Mesenchymal stem cell (in vitro differentiated cells and primary cell): ENCODE data around the gene SLC6A12.
A peak's percentile ranks its signal among the peaks of the same experiment; 100 is the strongest.

Source experiments
- DNase-seq: peaks from one replicate; pipeline ENCODE4 v3.0.0-alpha.2; 2013
- H2AFZ ChIP-seq: one replicate; pipeline ENCODE4 v1.6.1; 2013; ENCODE audit warnings: low read depth, mild to moderate bottlenecking, control low read depth, inconsistent platforms, low read length, moderate library complexity
- H2AK5ac ChIP-seq: 2 replicates; pipeline ENCODE4 v1.6.1; 2013; ENCODE audit warnings: low read length, moderate library complexity, mild to moderate bottlenecking, inconsistent platforms; ENCODE audit not compliant: severe bottlenecking
- H2BK120ac ChIP-seq: one replicate; pipeline ENCODE4 v1.6.1; 2013; ENCODE audit warnings: low read depth, mild to moderate bottlenecking, inconsistent platforms, low read length, moderate library complexity
- H2BK12ac ChIP-seq, 2 experiments: one replicate each; pipeline ENCODE4 v1.6.1; 2013; ENCODE audit warnings: inconsistent platforms in 2 of 2, low read length in 2 of 2, mild to moderate bottlenecking in 2 of 2, moderate library complexity in 2 of 2, control low read depth in 1 of 2
- H2BK15ac ChIP-seq: one replicate; pipeline ENCODE4 v1.6.1; 2013; ENCODE audit warnings: mild to moderate bottlenecking, low read depth, inconsistent platforms; ENCODE audit not compliant: poor library complexity, severe bottlenecking
- H2BK5ac ChIP-seq: 2 replicates; pipeline ENCODE4 v1.6.1; 2013; ENCODE audit warnings: low read depth, mild to moderate bottlenecking, low read length, control low read depth, inconsistent platforms; ENCODE audit not compliant: poor library complexity, severe bottlenecking
- H3K14ac ChIP-seq, 2 experiments: one replicate each; pipeline ENCODE4 v1.6.1; 2013; ENCODE audit warnings: inconsistent platforms in 2 of 2, low read length in 2 of 2, control low read depth in 1 of 2, mild to moderate bottlenecking in 1 of 2, moderate library complexity in 1 of 2
- H3K18ac ChIP-seq, 2 experiments: one replicate each; pipeline ENCODE4 v1.6.1; 2013; ENCODE audit warnings: inconsistent platforms in 2 of 2, low read length in 2 of 2, control low read depth in 1 of 2, low read depth in 1 of 2, mild to moderate bottlenecking in 1 of 2
- H3K23ac ChIP-seq, 2 experiments: one replicate each; pipeline ENCODE4 v1.6.1; 2013; ENCODE audit warnings: inconsistent platforms in 2 of 2, low read length in 2 of 2, mild to moderate bottlenecking in 2 of 2, moderate library complexity in 2 of 2, control low read depth in 1 of 2
- H3K27ac ChIP-seq: 2 replicates; pipeline ENCODE4 v1.5.1; 2013; ENCODE audit warnings: mild to moderate bottlenecking, moderate library complexity, low read length, control low read depth, inconsistent platforms; ENCODE audit not compliant: poor library complexity, severe bottlenecking
- H3K27me3 ChIP-seq, 2 experiments: 2 replicates each; pipeline versions ENCODE4 v1.6.1 to v1.7.0; 2013; ENCODE audit warnings: low read length in 2 of 2, mild to moderate bottlenecking in 2 of 2, moderate library complexity in 2 of 2, control low read depth in 1 of 2, inconsistent platforms in 1 of 2; ENCODE audit not compliant: control insufficient read depth in 1 of 2, insufficient read depth in 1 of 2
- H3K36me3 ChIP-seq, 2 experiments: 2 replicates each; pipeline versions ENCODE4 v1.6.1 to v1.7.0; 2013; ENCODE audit warnings: low read length in 2 of 2, control low read depth in 1 of 2, inconsistent platforms in 1 of 2, low read depth in 1 of 2, mild to moderate bottlenecking in 1 of 2; ENCODE audit not compliant: insufficient read depth in 2 of 2, control insufficient read depth in 1 of 2
- H3K4ac ChIP-seq, 2 experiments: one replicate each; pipeline ENCODE4 v1.6.1; 2013; ENCODE audit warnings: inconsistent platforms in 2 of 2, low read length in 2 of 2, mild to moderate bottlenecking in 2 of 2, moderate library complexity in 2 of 2, control low read depth in 1 of 2, low read depth in 1 of 2
- H3K4me1 ChIP-seq: 2 replicates; pipeline ENCODE4 v1.6.1; 2013; ENCODE audit warnings: low read depth, low read length, control low read depth; ENCODE audit not compliant: control insufficient read depth, insufficient read depth
- H3K4me2 ChIP-seq: 2 replicates; pipeline ENCODE4 v1.6.1; 2013; ENCODE audit warnings: low read length, mild to moderate bottlenecking, inconsistent platforms; ENCODE audit not compliant: poor library complexity, severe bottlenecking
- H3K4me3 ChIP-seq, 2 experiments: 2 replicates each; pipeline versions ENCODE4 v1.5.1 to v1.7.0; 2013; ENCODE audit warnings: low read length in 2 of 2, mild to moderate bottlenecking in 2 of 2, control low read depth in 1 of 2, low read depth in 1 of 2; ENCODE audit not compliant: insufficient read depth in 1 of 2
- H3K79me1 ChIP-seq: replicated peaks from 2 replicates; pipeline ENCODE4 v1.6.1; 2013; ENCODE audit warnings: mild to moderate bottlenecking, control low read depth, low read length, inconsistent platforms; ENCODE audit not compliant: poor library complexity, severe bottlenecking
- H3K9ac ChIP-seq: 2 replicates; pipeline ENCODE4 v1.7.0; 2013; ENCODE audit warnings: mild to moderate bottlenecking, low read length, moderate library complexity
- H3K9me3 ChIP-seq: 2 replicates; pipeline ENCODE4 v1.7.0; 2013; ENCODE audit warnings: mild to moderate bottlenecking, low read length; ENCODE audit not compliant: control insufficient read depth
- H4K8ac ChIP-seq: one replicate; pipeline ENCODE4 v1.6.1; 2013; ENCODE audit warnings: inconsistent platforms, mild to moderate bottlenecking, low read length, moderate library complexity
- H4K91ac ChIP-seq: one replicate; pipeline ENCODE4 v1.6.1; 2013; ENCODE audit warnings: mild to moderate bottlenecking, low read length, inconsistent platforms
- WGBS: methylation state at CpG from one replicate; pipeline ENCODE4 v1.1.7; 2013; ENCODE audit warnings: mixed read lengths; 5-methylcytosine and 5-hydroxymethylcytosine counted together

The SLC6A12 gene

GRCh38 chr12:220491-220890, 6.5 kb upstream of the SLC6A12 start:
- Histone ChIP-seq H2BK120ac (no peak overlapping the region), H3K27me3 (peaks cover 38 to 85% of the 10 kb centered on the region in 2 experiments), H3K9me3 (no peaks in the 10 kb centered on the region), H2AFZ (no peak overlapping the region), H3K79me1 (no peaks in the 10 kb centered on the region), H3K4me1 (peaks cover 16% of the 10 kb centered on the region), H2BK15ac (no peak overlapping the region), H3K4me3 (no peak overlapping the region), H2BK12ac (no peak overlapping the region), H3K14ac (no peak overlapping the region), H4K8ac (peak overlapping the region; percentile 20), H3K18ac (no peak overlapping the region), H3K4ac (no peak overlapping the region), H3K9ac (no peak overlapping the region), H2BK5ac (no peak overlapping the region), H4K91ac (no peak overlapping the region), H3K4me2 (no peak overlapping the region), H2AK5ac (no peak overlapping the region), H3K23ac (no peak overlapping the region), H3K27ac (no peak overlapping the region), H3K36me3 (no peaks in the 10 kb centered on the region)
- 100% methylated on average over 2 of the region's 6 CpGs for WGBS
- no peak for DNase-seq

- Histone ChIP-seq H3K4ac (no peak overlapping the region), H3K4me2 (no peak overlapping the region), H3K4me1 (peaks cover 16% of the 10 kb centered on the region), H2AFZ (no peak overlapping the region), H3K79me1 (no peaks in the 10 kb centered on the region), H3K27me3 (peaks cover 43 to 90% of the 10 kb centered on the region in 2 experiments), H3K4me3 (no peak overlapping the region), H3K18ac (no peak overlapping the region), H2AK5ac (no peak overlapping the region), H3K14ac (no peak overlapping the region), H3K36me3 (no peaks in the 10 kb centered on the region), H3K9ac (no peak overlapping the region), H4K91ac (no peak overlapping the region), H2BK5ac (no peak overlapping the region), H4K8ac (no peak overlapping the region), H3K9me3 (no peaks in the 10 kb centered on the region), H2BK120ac (no peak overlapping the region), H3K27ac (no peak overlapping the region), H2BK12ac (no peak overlapping the region), H2BK15ac (no peak overlapping the region), H3K23ac (no peak overlapping the region)
- WGBS = 37% methylated on average over 15 of the region's 17 CpGs
- peak; percentile 57 for DNase-seq
Observed at GRCh38 chr12:219891-220352, 6.0 kb upstream of the SLC6A12 start.

- Histone ChIP-seq H2BK5ac (no peak overlapping the region), H2BK12ac (no peak overlapping the region), H4K8ac (no peak overlapping the region), H2AK5ac (no peak overlapping the region), H3K18ac (no peak overlapping the region), H3K36me3 (no peaks in the 10 kb centered on the region), H4K91ac (no peak overlapping the region), H2BK120ac (no peak overlapping the region), H3K4me3 (no peak overlapping the region), H3K27ac (no peak overlapping the region), H2BK15ac (no peak overlapping the region), H3K4me2 (no peak overlapping the region), H3K9me3 (no peaks in the 10 kb centered on the region), H3K9ac (no peak overlapping the region), H3K27me3 (peaks cover 53 to 90% of the 10 kb centered on the region in 2 experiments), H3K23ac (no peak overlapping the region), H3K4me1 (peaks cover 21% of the 10 kb centered on the region), H2AFZ (no peak overlapping the region), H3K79me1 (no peaks in the 10 kb centered on the region), H3K14ac (no peak overlapping the region), H3K4ac (no peak overlapping the region)
- WGBS = 83% methylated on average over 30 of the region's 30 CpGs
- no peak for DNase-seq
Observed at GRCh38 chr12:218728-219590, 5.0 kb upstream of the SLC6A12 start.

- Histone ChIP-seq H3K18ac (no peak overlapping the region), H2BK12ac (no peak overlapping the region), H3K79me1 (no peaks in the 10 kb centered on the region), H3K36me3 (no peaks in the 10 kb centered on the region), H3K9ac (no peak overlapping the region), H2BK120ac (no peak overlapping the region), H4K8ac (no peak overlapping the region), H3K4ac (no peak overlapping the region), H3K9me3 (no peaks in the 10 kb centered on the region), H2AFZ (no peak overlapping the region), H3K27me3 (peaks cover 55 to 90% of the 10 kb centered on the region in 2 experiments), H3K14ac (no peak overlapping the region), H2AK5ac (no peak overlapping the region), H3K27ac (no peak overlapping the region), H3K4me3 (no peak overlapping the region), H3K4me2 (no peak overlapping the region), H3K4me1 (peaks cover 29% of the 10 kb centered on the region), H2BK5ac (no peak overlapping the region), H4K91ac (no peak overlapping the region), H3K23ac (no peak overlapping the region), H2BK15ac (no peak overlapping the region)
- 83% methylated on average over 5 of the region's 5 CpGs for WGBS
- DNase-seq = no peak
Observed at GRCh38 chr12:218221-218620, 4.3 kb upstream of the SLC6A12 start.
